ENCODE measurements around the gene NPDC1.

Gene NPDC1

DNA sequence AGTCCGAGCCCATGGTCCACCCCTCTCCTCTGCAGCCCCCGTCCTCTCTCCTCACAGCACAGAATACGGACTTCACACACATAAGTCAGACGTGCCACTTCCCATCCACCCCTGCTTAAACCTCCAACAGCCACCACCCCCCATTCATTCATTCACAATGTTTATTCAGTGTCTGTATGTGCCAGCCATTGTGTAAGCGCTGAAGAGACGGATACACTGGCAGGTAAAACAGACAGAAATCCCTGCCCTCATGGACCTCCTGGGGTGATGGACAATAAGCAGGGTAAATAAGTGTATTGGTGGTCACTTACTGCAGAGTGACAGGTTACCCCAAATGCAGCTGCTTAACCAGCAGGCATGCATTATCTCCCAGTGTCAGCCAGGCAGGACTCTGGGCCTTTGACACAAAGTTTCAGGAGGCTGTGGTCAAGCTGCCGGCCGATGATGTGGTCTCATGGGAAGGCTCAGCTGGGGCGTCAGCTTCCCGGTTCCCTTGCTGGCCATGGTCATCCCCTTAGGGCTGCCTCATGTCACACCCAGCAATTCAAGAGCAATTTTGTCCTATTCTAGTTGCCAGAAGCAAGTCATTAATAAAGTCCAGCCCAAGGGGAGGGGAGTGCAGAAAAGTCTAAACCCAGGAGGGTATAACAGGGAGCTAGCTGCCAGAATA lies 55.6 kb downstream of the NPDC1 start:
- FAIRE-seq: no peak

All from G401.6 (cell line).